Erythroblast (primary cell): ENCODE data around the gene ABCA5.
A peak's percentile ranks its signal among the peaks of the same experiment; 100 is the strongest.

Experiments
- DNase-seq, 2 experiments: peaks; one replicate each; lab custom pipeline; 2025; lab: John Stamatoyannopoulos, UW
- GATA1 ChIP-seq: IDR thresholded peaks from 2 replicates; pipeline ENCODE4 v1.6.1; 2011; ENCODE audit warnings: low read depth, mild to moderate bottlenecking, control low read depth, low read length, moderate library complexity
- POLR2A ChIP-seq: IDR thresholded peaks from 2 replicates; pipeline ENCODE4 v1.6.1; 2011; ENCODE audit warnings: mild to moderate bottlenecking, low read length

Gene ABCA5

GRCh38 chr17:69254187-69254586 lies 72.7 kb downstream of the ABCA5 start:
- no peak for DNase-seq
- TF ChIP-seq GATA1 (no peak), POLR2A (no peak)

- DNase-seq, result no peak
- TF ChIP-seq GATA1 (no peak), POLR2A (no peak)
Observed at GRCh38 chr17:69250641-69251040, 76.3 kb downstream of the ABCA5 start.

DNA sequence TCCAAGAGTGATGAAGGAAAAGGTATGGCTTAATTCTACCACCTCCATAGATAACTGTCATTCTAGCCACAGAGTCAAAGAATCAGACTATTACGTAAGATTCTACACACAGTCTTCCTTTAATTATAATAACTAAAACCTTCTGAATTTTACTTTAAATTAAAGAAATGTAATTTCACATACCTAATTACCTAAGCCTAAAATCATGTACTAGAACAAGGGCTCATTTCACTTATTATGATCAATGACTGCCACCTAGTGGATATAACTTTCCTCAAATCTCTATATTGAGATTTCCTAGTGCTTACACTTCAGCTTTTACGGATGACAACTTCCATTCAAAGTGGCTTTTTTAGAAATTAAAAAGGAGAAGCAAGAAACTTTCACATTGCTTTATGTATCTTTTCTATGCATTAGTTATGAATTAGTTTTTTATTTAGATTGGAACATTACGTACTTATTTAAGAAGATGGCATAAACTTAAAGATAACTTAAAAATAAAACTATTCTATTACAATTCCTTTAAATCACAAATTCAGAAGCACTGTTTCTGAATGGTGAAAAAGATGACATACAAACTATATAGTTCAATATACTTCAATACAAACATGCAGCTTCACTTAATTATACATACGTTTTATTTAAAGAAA lies 80.1 kb downstream of the ABCA5 start:
- peak; percentile 47 to 74 for DNase-seq
- TF ChIP-seq POLR2A (no peak), GATA1 (no peak)

DNA sequence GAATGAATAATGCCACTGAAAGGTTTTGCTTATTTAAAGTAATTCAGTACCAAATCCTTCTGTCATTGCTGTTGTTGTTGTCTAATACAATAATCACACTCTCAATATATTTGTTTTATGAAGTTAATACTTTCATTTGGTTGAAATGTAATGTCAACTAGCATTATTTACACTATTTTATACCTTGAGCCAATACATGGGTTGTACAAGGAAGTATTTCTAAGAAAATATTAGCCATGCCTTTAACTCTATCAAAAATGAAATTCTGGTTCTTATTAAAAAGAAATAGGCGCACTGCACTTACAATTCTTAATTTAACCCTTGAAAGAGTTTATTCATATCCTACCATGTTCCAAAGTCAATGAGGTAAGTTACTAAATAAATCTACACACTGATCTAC lies 80.7 kb downstream of the ABCA5 start:
- no peak for DNase-seq
- TF ChIP-seq GATA1 (no peak), POLR2A (no peak)

GRCh38 chr17:69245617-69246016 lies 81.3 kb downstream of the ABCA5 start:
- DNase-seq, result peak; percentile 1 to 35

DNA sequence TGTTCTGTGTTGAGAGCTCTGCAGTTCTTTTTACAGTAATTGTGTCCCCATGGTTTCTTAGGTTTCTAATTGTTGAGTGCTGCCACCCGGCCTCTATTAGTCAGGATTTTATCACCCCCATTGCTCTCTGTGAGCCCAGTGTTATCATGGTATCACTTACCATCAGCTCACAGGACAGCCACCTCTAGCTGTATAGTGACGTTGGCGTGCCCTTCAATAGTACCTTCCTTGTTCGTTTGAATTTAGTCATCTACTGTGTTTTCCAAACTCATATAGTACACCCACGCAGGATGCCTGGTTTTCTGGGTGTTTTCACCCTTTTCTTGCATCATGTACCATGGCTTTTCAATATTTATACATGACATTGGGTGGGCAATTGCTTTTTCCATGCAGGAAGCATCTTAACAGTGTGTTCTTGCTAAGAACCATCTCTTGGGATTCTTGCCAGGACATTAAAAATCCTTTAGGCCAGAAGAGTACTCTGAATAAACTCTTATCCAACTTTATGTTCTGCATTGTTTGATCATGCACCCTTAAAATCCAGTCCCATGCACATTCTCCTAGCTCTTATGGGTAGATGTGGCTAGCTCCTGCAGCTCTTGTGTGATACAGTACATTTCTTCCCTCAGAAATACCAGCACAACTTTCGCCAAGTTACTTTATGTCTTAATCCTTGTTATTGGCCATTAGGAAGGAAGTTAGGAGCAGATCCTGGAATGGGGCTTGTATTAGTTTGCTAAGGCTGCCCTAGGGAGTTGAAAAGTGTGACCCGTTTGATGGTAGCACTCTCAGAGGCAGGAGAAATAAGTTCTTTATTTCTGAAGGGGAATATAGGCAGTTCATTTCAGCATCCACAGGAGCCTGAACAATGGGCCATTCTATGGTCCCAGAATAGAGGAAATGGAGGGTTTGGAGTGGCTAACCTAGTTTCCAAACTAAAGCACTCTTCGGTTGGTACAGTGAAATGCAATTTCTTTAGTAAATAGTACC lies 87.0 kb downstream of the ABCA5 start:
- DNase-seq, result peak in 1 of 2 experiments; percentile 4
- TF ChIP-seq POLR2A (no peak), GATA1 (no peak)

More at GRCh38 chr17:69245617-69246016, 81.3 kb downstream of the ABCA5 start:
- TF ChIP-seq GATA1 (no peak), POLR2A (no peak)

DNA sequence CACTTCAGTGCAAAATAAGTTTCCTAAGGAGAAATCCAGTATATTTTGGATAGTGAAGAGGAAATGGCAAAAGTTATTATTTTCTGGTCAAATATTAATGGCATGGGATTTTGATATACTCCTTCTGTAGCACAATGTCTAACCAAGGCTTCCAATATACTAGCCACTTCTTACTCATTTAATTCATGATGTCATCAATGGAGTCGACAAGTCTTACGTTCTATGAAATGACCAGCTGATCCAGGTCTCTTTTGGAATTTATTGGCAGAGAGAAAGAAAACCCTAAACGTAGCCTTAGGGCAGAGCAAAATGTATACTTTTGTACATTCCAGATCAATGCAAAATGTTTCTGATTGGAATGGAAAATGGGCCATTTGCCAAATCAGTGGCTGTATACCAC lies 90.0 kb downstream of the ABCA5 start:
- TF ChIP-seq POLR2A, result no peak
- TF ChIP-seq GATA1, result no peak
- peak in 1 of 2 experiments; percentile 18 for DNase-seq

DNA sequence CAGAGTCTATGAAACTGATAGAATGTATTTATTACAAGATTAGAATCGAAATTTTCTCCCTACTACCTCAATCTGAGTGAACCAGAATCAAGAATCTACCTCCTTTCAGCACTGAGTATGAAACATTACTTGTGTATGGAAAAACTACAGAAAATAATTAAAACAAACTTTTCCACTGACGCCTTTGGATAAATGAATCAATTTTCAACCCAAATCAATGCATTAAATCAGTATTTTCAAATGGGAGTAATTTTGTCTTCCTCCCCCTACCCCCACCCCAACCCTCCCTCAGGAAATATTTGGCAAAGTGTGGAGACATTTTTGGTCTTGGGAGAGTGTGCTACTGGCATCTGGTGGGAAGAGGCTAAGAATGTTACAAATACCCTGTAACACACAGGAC lies 90.5 kb downstream of the ABCA5 start:
- DNase-seq, result no peak
- TF ChIP-seq GATA1, result no peak

DNA sequence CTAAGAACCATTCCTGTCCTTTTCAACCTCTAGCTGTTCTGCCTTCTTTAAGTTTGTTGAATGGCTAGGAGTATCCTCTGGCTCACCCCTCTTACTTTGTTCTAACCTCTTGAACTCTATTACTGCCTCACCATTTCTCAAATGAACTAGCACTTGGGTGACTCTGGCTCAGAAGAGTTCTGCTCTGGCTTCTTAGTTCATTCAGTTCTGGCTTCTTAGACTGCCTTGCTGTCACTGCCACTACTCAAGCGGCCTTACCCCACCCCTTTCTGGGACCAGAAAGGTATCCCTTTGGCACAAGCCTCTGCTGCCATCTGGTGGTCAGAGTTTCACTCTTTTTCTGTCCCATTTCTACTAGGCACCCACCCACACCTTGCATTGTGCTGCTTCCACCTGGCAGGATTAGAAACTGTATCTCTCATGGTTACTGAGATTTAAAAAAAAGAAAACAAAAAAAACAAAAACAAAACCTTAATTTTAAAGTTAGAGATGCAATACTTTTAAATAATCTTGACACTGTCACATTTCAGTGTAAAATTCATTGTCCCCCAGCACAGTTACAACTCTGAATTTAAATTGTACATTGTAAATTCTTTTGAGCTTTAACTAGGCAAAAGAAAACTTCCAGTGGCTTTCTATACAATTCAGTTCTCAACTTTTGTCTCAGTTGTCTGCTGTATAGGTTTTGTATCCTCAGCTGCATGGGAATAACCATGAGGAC lies 91.4 kb downstream of the ABCA5 start:
- peak; percentile 80 to 88 for DNase-seq
- TF ChIP-seq GATA1, result no peak
- no peak for TF ChIP-seq POLR2A

GRCh38 chr17:69232650-69233049 lies 94.3 kb downstream of the ABCA5 start:
- peak in 1 of 2 experiments; percentile 1 for DNase-seq
- TF ChIP-seq GATA1 (no peak), POLR2A (no peak)

- DNase-seq, result no peak
- no peak for TF ChIP-seq POLR2A
- TF ChIP-seq GATA1, result no peak
Observed at GRCh38 chr17:69231521-69231920, 95.4 kb downstream of the ABCA5 start.

DNA sequence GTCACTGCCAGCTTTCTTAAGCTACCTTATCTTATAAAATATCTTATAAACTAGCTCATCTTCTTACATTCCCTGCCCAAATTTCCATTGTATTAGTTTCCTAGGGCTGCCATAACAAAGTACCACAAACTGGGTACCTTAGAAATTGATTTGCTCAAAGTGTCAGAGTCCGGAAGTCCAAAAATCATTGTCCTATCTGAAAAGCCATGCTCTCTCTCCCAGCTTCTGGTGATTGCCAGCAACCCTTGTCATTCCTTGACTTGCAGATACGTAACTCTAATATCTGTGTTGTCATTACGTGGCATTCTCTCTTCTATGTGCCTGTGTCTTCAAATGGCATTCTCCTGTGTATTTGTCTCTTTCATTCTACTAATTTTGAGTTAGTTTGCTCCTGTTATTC lies 96.0 kb downstream of the ABCA5 start:
- no peak for TF ChIP-seq POLR2A
- TF ChIP-seq GATA1, result no peak
- DNase-seq, result no peak

GRCh38 chr17:69228576-69228975 lies 98.4 kb downstream of the ABCA5 start, which contains the start of gene ABCA10:
ABCA10 (minus strand) TSS chr17:69228824; CDS start chr17:69225358, 3,466 bp downstream.
- no peak for DNase-seq
- TF ChIP-seq POLR2A (no peak), GATA1 (no peak)

- DNase-seq, result no peak
- no peak for TF ChIP-seq GATA1
- TF ChIP-seq POLR2A, result no peak
Observed at GRCh38 chr17:69228018-69228417, 98.9 kb downstream of the ABCA5 start.
